Activated B cell treated with CpG ODN at 0.5 μM for 24 hours (primary cell): ENCODE results near the gene CHD1L. TPM values are rescaled to one million over a fixed set of nuclear protein-coding genes. Genes with fewer than 3 reads are reported as not detected.
"Not testable (repeated sequence)": the region's sequence is repeated elsewhere in the genome, so short reads cannot be mapped to it uniquely, and the experiment has no call there.

Experiments
- ATAC-seq: fragments of 200-7000 bp; cut with Tn5 transposase; one replicate; pipeline ENCODE4 v1.10.0; 2021; ENCODE audit warnings: low read depth, mild to moderate bottlenecking, moderate library complexity
- CTCF ChIA-PET: fragments of 350-600 bp; sonication (Branson Sonifier 250); formaldehyde crosslinking; loops from one replicate; lab custom pipeline; 2021; ENCODE audit warnings: antibody characterized with exemption; lab: Charles Lee
- POLR2A ChIA-PET: fragments of 350-600 bp; sonication (Branson Sonifier 250); formaldehyde crosslinking; loops from one replicate; lab custom pipeline; 2021; ENCODE audit warnings: antibody characterized with exemption; lab: Charles Lee
- DNase-seq: peaks from one replicate; pipeline ENCODE4 v3.0.0; 2022
- H3K27ac Mint-ChIP-seq: one replicate; pipeline ENCODE4 v1.8.0; 2020; ENCODE audit warnings: mixed read lengths
- H3K27me3 Mint-ChIP-seq: one replicate; pipeline ENCODE4 v1.8.0; 2021; ENCODE audit warnings: mixed read lengths
- H3K36me3 Mint-ChIP-seq: one replicate; pipeline ENCODE4 v1.8.0; 2021; ENCODE audit warnings: low read depth, mixed read lengths
- H3K4me1 Mint-ChIP-seq: one replicate; pipeline ENCODE4 v1.8.0; 2021; ENCODE audit warnings: mixed read lengths
- H3K4me3 Mint-ChIP-seq: one replicate; pipeline ENCODE4 v1.8.0; 2020; ENCODE audit warnings: mild to moderate bottlenecking, mixed read lengths
- H3K9me3 Mint-ChIP-seq: one replicate; pipeline ENCODE4 v1.8.0; 2020; ENCODE audit warnings: mixed read lengths
- intact Hi-C: fragments of 100-400 bp; cut with micrococcal nuclease; formaldehyde crosslinking; loops from one replicate; pipeline ENCODE4 v1.15.1; 2024
- total RNA-seq: library from RNA; stranded (reverse); gene quantifications from 2 replicates; pipeline ENCODE4 v1.2.3, GENCODE V29; 2022
- TF ChIP-seq, protein P1 (sequence below): fragments of 200-600 bp; IDR thresholded peaks from one replicate; pipeline ENCODE4 v1.8.0; 2022; ENCODE audit warnings: antibody characterized with exemption, mild to moderate bottlenecking

CHD1L gene
- total RNA-seq, 1 donor from 2014 or later, result 55.7 TPM

DNA sequence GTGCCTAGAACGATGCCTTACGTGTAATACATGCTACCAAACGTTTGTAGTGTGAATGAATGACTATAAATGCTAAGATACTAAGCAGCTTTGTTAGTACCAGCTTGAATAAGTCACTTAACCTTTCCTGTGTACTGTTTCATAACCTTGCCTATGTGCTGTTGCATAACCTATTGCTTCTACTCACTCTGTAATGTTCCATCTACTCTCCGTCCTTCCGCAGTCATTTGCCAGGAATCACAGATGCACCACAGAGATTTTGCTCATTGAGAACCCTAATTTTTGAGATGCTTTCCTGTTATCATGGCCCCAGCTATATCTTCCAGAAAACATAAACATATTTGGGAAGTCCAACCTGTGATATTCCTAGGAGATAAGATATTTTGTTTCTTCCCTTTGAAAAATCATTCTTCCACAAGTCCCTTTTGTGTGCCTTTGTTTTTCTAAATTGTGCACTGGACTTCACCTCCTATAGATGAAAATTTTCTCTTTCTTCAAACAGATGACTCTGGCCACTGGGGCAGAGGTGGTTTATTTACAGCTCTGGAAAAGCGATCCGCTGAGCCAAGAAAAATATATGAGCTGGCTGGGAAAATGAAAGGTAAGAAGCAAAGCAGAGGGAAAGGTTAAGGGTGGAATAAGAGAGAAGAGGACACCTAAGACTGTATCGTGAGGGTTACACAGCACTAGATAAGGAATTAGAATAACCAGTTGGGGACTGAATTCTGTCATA, 44.8 kb downstream of the CHD1L start:
- intact Hi-C loops, result no loop called here
- peaks cover 95% of the 10 kb centered on the region for H3K36me3 Mint-ChIP-seq
- CTCF ChIA-PET, result no interaction called here
- H3K9me3 Mint-ChIP-seq, result no peaks in the 10 kb centered on the region
- POLR2A ChIA-PET, result no interaction called here
- DNase-seq (no peak), ATAC-seq (no peak)
- no peaks in the 10 kb centered on the region for H3K27me3 Mint-ChIP-seq
- TF ChIP-seq, protein P1, sequence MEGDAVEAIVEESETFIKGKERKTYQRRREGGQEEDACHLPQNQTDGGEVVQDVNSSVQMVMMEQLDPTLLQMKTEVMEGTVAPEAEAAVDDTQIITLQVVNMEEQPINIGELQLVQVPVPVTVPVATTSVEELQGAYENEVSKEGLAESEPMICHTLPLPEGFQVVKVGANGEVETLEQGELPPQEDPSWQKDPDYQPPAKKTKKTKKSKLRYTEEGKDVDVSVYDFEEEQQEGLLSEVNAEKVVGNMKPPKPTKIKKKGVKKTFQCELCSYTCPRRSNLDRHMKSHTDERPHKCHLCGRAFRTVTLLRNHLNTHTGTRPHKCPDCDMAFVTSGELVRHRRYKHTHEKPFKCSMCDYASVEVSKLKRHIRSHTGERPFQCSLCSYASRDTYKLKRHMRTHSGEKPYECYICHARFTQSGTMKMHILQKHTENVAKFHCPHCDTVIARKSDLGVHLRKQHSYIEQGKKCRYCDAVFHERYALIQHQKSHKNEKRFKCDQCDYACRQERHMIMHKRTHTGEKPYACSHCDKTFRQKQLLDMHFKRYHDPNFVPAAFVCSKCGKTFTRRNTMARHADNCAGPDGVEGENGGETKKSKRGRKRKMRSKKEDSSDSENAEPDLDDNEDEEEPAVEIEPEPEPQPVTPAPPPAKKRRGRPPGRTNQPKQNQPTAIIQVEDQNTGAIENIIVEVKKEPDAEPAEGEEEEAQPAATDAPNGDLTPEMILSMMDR, result no peak
- no peak overlapping the region for H3K4me3 Mint-ChIP-seq
- no peaks in the 10 kb centered on the region for H3K4me1 Mint-ChIP-seq
- no peak overlapping the region for H3K27ac Mint-ChIP-seq

DNA sequence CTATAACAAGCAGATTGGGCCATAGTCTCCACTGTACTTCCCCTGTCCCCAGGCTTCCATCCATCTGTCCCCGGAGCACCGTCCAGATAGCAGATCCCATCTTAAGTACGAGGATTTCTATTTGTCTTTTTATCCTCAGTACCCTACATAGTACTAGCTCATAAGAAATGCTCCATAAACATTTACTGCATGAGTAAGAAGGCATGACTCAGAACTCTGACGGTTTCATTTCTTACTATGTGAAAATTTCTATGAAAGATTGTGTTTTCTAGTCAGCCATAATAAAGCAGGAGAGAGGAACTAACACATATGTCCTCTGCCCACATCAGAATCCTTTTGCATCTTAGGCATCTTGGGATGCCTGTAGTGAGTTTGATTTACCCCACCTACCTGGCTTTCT, 49.5 kb downstream of the CHD1L start:
- ATAC-seq, result no peak
- Mint-ChIP-seq H3K27me3 (no peaks in the 10 kb centered on the region), H3K27ac (no peak overlapping the region), H3K36me3 (peaks cover 97% of the 10 kb centered on the region), H3K4me1 (no peaks in the 10 kb centered on the region), H3K9me3 (no peaks in the 10 kb centered on the region), H3K4me3 (no peak overlapping the region)
- intact Hi-C loops, result no loop called here
- TF ChIP-seq, protein P1, result no peak
- ChIA-PET POLR2A (no interaction called here), CTCF (no interaction called here)
- no peak for DNase-seq

DNA sequence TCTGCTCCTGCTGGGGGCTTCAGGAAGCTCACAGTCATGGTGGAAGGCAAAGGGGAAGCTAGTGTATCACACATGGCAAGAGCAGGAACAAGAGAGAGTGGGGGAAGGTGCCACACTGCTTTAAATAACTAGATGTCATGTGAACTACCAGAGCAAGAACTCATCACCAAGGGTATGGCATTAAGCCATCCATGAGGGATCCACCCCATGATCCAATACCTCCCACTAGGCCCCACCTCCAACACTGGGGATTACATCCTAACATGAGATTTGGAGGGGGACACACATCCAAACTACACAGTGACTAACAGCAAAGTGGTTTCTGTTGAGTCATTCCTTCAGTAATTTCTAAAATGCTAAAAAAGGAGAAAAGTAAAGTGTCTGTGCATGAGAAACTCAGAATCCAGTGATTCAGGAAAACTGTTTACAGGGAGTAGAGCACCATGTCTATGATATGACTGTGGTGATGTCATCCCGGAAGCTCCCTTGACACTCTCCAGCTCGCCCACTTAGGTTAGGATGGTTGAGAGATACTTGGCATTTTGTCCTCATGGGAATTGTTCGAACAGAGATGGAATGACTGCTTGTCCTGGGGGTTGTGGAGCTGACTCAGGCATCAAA, 50.3 kb downstream of the CHD1L start:
- no peak for DNase-seq
- ChIA-PET POLR2A (no interaction called here), CTCF (no interaction called here)
- Mint-ChIP-seq H3K27me3 (no peaks in the 10 kb centered on the region), H3K36me3 (peaks cover 96% of the 10 kb centered on the region), H3K4me3 (no peak overlapping the region), H3K9me3 (no peaks in the 10 kb centered on the region), H3K27ac (no peak overlapping the region), H3K4me1 (no peaks in the 10 kb centered on the region)
- ATAC-seq, result no peak
- TF ChIP-seq, protein P1, result no peak
- intact Hi-C loops, result no loop called here

DNA sequence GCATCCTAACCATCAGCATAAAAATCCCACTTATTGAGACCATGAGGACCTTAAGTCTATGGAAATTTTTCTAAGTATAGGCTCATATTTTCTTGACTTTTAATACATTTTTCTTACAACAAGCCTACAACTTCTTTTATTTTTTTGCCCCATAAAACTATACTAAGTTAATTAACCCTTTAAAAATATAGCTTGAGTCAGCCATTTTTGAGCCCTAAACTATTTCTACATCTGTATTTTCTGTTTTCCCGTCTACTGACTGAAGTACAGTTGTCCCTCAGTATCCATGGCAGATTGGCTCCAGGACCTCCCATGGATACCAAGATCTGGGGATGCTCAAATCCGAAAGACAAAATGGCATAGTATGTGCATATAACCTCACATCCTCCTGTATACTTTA, 55.0 kb downstream of the CHD1L start:
- Mint-ChIP-seq H3K9me3 (peaks cover 17% of the 10 kb centered on the region), H3K4me1 (no peaks in the 10 kb centered on the region), H3K36me3 (peaks cover 62% of the 10 kb centered on the region), H3K27ac (no peak overlapping the region), H3K27me3 (no peaks in the 10 kb centered on the region), H3K4me3 (no peak overlapping the region)
- ChIA-PET POLR2A (no interaction called here), CTCF (no interaction called here)
- ATAC-seq, result no peak
- DNase-seq, result no peak
- intact Hi-C loops, result no loop called here
- TF ChIP-seq, protein P1, result no peak

DNA sequence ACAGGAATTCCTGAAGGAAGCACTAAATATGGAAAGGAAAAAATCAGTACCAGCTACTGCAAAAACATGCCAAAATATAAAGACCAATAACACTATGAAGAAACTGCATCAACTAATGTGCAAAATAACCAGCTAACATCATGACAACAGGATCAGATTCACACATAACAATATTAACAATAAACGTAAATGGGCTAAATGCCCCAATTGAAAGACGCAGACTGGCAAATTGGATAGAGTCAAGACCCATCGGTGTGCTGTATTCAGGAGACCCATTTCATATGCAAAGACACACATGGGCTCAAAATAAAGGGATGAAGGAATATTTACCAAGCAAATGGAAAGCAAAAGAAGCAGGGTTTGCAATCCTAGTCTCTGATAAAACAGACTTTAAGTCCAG, 63.3 kb downstream of the CHD1L start:
- H3K27me3 Mint-ChIP-seq, H3K36me3 Mint-ChIP-seq, ATAC-seq, intact Hi-C loops, H3K27ac Mint-ChIP-seq, POLR2A ChIA-PET, CTCF ChIA-PET, H3K4me1 Mint-ChIP-seq, DNase-seq, H3K4me3 Mint-ChIP-seq: not testable (repeated sequence)
- H3K9me3 Mint-ChIP-seq, result peaks cover 57% of the 10 kb centered on the region
